HS-27A (cell line): Measurements from ENCODE around the gene DSCAM.

Experiments
- DNase-seq: peaks from one replicate; pipeline ENCODE4 v3.0.0-alpha.2; 2012; ENCODE audit warnings: low read depth, missing footprints

The DSCAM gene

GRCh38 chr21:40840401-40841125, 6.4 kb downstream of the DSCAM start:
- no peak for DNase-seq

- DNase-seq = no peak
Measured at GRCh38 chr21:40839521-40839920, 7.4 kb downstream of the DSCAM start.

GRCh38 chr21:40837456-40837855, 9.5 kb downstream of the DSCAM start:
- no peak for DNase-seq

- DNase-seq = no peak
Measured at GRCh38 chr21:40835184-40835694, 11.7 kb downstream of the DSCAM start.

- DNase-seq = no peak
Measured at GRCh38 chr21:40833184-40833583, 13.8 kb downstream of the DSCAM start.

- no peak for DNase-seq
Measured at GRCh38 chr21:40832316-40832715, 14.6 kb downstream of the DSCAM start.

GRCh38 chr21:40830836-40831235, 16.1 kb downstream of the DSCAM start:
- no peak for DNase-seq

GRCh38 chr21:40829791-40830190, 17.2 kb downstream of the DSCAM start:
- no peak for DNase-seq

DNA sequence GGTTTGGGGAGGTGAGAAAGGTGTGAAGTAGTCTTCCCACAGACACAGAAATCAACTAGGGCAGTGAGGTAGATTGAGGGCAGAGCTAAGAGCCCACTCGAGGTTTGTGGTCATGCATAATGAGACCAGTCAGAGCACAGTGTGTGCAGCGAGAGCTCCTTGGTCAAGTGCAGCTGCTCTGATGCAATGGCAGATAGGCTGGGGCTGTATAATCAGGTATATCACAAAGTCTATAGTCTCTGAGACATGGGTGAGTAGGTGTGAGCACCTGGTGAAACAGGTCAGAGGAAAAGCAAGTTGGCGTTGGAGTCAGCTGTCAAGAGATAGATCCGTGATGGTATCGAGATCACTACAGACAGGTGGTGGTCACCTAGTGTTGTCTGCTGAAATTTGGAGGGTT, 17.6 kb downstream of the DSCAM start:
- DNase-seq = no peak

DNA sequence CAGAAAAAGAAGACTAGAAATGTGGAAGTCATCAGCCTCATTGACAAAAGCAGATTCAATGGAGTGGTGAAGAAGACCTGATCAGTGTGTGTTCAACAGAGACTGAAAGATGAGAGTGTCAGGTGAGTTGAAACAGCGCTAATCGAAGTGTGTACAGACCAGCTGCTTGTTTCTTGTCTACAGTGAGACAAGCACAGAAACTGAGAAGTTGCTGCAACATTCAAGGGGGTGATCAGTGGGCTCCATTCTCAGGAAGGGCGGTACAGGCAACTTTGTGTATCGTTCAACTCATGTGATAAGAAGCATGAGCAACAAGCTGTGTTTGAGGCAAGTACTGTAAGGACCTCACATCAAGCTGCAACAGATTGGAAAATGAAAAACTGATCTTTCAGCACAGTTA, 19.4 kb downstream of the DSCAM start:
- no peak for DNase-seq

DNA sequence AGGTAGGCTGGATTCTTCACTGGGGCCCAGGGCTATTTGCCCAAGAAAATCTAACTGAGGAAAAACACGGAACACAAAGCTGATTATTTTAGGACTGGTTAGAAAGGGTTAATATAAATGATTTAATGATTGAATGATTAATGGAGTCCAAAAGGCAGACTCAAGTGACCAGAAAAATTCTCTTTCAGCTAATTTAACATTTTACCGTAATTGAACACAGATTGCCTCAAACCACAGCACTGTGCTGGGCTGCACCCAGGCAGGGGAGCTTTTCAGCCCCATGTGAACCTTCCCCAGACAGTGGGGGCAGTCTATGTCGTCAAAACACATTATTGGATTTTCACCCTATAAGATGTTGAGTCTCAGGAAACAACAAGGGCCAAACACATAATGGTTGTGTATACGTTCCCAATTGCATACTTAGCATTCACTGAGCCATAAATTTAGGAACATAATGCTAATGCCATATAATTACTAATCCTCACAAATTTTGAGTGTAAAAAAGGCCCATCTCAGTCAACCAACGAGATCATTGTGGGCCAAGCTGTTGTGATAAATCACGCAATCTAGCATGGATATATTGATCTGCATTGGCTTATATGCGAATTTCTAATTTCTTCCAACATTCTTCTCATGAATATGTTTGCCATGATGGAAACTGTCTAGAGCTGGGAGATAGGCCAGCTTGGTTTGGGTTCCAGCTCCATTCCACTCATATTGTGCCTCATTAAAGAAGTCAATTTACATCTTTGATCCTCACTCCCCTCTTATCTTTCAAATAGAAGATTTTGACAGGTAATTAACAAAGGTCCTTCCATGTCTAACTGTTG, 27.7 kb downstream of the DSCAM start:
- no peak for DNase-seq

DNA sequence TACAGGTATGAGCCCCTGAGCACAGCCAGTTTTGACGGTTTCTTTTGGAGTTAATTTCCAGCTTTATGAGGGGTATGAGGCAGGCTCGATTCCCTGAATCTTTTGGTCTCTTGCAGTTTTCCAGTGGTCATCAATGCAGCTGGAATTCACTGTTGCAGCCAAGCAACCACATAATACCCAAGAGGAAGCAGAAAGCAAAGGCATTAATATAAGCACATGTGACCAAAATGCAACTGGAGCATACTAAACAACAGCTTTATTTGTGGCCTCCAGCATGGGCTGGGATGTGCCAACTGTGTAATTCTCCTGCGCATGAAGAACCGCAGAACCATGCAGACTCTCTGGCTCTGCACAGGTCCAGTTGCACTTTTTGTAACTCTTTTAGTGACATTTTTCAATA, 33.0 kb downstream of the DSCAM start:
- no peak for DNase-seq

DNA sequence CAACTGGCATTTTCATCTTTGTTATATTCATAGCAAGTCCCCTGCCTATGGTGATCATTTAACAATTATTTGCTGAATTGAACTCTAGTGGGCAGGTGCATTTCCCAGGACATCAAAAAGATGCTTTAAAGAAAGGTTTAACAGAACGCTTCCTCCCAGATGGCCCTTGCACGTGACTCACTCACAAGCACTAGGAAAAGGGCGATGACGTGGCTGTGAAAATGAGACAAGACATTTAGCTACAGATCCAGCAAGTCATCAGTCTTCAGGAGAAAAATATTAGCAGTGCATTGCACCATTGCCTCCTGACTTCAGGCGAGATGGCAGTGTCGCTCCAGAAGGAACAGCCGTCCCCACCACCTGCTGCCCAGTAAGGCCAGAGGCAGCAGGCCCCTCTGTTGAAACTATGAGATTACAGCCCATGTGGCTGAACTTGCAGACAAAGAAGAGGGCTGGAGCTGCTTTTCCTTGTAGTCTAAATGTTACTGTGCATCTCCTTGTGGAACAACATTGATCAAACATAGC, 37.2 kb downstream of the DSCAM start:
- DNase-seq = no peak

DNA sequence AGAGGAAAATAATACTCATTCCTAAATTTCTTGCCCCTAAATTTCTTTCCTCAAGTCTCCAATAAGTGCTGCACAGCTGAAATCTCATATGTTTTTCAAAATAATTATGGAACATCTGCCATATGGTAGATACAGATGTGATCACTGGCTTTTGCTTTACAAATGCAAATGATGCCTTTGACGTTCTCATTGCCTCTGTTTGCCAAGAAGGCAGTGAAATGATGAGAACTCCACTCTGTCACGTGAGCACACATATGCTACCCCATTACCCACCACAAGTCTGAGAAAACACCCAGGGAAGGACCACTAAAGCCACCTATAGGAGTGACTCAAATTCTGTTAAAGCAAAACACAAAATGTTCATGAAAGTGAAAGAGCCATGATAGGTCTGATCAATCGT, 43.9 kb downstream of the DSCAM start:
- no peak for DNase-seq

DNA sequence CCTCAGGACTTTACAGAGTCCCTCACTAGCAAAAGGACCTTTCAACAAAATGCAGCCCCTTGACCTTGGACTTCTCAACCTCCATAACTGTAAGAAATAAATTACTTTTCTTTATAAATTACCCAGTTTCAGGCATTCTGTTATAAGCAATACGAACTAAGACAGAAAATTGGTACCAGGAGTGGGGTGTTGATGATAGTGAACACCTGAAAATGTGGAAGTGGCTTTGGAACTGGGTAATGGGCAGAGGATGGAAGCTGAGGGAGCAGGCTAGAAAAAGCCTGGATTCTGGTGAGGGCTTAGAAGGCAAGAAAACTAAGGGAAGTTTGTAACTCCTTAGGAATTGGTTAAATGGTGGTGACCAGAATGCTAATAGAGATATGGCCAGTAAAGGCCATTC, 46.8 kb downstream of the DSCAM start:
- DNase-seq = no peak

DNA sequence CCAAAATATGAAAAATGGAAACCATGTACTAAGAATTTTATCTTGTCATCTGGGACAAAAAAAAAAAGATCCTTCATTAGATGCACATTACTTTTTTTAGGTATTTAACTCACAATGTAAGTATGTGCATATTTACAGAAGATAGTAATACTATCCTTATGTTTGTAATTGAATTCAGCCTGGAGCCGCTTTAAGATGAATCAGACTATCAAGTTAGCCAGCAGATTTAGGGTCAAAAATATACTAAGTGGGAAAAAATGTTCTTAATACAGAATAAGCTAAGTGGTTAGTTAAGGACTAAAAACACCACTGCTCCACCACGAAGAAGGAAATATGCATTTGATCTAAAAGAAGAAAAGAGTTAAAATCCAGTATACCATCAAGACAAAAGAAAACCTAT, 49.1 kb downstream of the DSCAM start:
- DNase-seq = no peak

DNA sequence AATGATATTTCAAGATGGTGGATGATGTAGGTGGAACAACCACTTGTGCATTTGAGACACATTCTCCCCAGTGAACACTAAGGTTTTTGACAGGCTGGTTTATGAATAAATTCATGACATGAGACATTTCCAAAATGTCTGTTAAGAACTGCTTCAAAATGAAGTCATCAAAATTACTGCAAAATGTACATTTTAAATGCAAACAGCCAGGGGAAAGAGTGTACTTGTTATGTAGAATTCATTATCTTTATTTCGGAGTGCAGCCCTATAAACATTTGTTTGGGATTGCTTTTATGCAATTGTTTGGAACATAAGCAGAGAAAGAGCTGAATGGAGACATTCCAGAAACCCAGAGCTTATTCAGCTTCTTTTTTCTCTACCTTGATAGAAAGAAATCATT, 49.5 kb downstream of the DSCAM start:
- DNase-seq = no peak

- DNase-seq = no peak
Measured at GRCh38 chr21:40796464-40796863, 50.5 kb downstream of the DSCAM start.

DNA sequence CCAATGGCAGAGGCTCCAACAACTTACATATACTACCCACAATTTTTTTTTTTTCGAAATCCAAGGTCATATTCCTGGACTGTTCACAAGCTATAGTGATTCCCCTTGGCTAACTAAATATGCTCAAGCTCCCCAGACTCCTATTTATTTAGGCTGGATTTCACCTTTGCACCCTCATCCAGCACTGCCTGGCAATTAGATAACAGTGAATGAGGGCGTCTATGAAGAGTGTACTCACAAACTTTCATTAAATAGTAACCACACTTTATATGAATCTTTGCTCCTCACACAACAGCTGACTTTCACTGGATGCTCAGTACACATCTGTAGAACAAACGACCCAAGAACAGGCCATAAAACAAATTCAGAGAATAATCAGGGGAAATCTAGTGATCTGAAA, 51.6 kb downstream of the DSCAM start:
- DNase-seq = no peak

DNA sequence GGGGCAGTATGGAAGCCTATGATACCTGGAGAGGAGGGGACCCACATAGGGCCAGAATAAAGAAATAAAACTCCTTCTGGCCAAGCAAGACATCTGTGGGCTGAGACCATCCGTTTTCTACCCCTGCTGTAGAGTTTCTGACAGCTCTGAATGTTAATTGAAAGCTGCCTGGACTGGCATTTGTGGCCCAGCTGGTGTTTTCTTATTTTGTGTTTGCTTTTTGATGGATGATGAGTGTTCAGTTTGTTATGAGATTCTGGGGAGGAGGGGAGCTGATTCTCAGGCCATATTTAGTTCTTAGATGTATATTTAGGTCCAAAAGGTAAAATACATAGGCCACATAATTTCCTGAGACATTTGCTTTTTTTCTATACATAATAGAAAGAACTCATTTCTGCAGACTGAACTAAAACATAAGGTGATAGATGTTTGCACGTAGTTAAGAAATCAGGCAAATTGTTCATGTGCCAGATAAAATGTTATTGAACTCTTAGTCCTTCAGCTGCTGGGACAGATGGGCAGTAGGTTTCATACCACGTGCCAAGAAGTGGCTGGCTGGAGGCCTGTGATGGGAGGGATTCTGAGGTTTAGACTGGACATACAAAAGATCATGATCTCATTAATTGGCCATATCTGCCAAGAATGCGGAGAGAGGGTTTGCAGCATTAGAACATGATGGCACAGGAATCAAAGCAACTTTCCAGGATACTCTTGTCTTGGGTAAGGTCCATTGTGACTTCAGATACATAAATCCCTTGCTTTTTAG, 54.1 kb downstream of the DSCAM start:
- no peak for DNase-seq

DNA sequence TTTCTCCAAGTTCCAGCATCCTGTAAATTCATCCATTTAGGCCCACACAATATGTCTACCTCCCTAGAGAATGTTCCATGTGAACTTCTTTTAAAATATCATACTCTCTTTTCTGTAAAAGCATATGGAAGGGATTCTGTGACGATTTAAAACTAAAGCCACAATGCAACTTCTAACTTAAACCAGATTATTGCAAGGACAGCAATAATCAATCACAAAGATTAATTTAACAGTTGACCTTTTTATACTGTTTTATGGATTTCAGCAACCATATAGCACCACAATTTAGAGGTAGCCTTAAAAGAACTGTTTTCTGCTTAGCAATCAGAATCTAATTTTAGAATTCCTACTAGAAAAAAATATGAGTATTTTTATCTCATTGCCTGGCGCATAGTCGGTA, 58.3 kb downstream of the DSCAM start:
- DNase-seq = no peak

- no peak for DNase-seq
Measured at GRCh38 chr21:40783404-40783803, 63.6 kb downstream of the DSCAM start.
